GM18519 (cell line): Measurements from ENCODE around the gene EXOC4.

Experiments used
- ATAC-seq: cut with Tn5 transposase; IDR thresholded peaks from one replicate; pipeline ENCODE4 v1.9.1; 2021; ENCODE audit warnings: mild to moderate bottlenecking, moderate library complexity; ENCODE audit not compliant: unreplicated experiment, low FRiP score

Gene EXOC4

GRCh38 chr7:133518718-133519117, 265.8 kb downstream of the EXOC4 start:
- no peak for ATAC-seq

DNA sequence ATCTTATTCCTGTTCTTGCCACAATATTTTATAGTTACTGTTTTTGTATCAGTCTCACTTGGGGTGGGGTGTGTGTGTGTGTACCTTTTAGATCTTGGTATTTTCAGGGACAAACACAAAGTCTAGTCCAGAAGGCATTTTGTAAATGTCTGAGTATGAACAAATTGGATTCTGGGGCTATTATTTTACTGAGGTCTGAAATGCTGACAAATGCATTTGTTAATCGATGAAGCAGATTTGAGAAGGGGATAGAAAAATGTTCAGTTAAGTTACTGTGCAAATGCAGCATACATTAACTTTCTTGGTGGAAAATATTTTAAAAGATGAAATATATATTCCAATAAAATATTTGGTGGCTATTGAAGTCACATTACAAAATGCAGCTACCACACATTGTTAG, 267.4 kb downstream of the EXOC4 start:
- no peak for ATAC-seq

DNA sequence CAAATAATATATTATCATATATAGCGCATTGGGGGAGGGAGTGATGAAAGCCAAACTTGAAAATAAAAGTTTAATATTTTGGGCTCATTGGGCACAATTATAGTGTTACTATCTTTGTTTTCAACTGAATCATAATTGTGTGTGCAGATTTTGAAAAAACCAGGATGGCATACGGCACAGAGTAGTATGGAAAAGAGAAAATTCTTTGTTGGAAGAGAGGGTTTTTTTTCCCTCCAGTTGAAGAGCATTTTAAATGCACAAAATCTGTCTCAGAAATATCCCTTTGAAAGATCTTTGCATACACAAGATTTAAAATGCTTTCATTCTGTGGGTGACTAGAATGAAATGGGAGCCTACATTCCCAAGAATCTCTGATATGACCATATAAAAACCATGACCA, 269.6 kb downstream of the EXOC4 start:
- no peak for ATAC-seq

- ATAC-seq: no peak
Measured at GRCh38 chr7:133528796-133529195, 275.9 kb downstream of the EXOC4 start.

DNA sequence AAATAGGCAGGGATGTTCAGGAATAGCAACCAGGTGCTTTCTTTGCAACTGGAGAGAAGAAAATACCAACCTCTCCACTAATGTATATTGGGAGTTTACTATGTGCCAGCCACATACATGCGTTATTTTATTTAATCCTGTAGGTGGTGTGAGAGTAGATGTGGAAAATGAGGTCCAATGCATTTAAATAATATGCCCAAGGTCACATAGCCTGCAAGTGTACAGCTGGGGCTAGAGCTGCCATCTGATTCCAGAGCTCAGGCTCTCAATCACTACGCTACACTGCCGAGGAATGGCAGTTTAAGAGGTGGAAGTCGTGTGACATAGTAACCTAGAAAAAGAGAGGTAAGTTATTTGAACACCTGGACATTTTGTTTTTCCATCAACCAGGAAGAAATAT, 277.0 kb downstream of the EXOC4 start:
- no peak for ATAC-seq

DNA sequence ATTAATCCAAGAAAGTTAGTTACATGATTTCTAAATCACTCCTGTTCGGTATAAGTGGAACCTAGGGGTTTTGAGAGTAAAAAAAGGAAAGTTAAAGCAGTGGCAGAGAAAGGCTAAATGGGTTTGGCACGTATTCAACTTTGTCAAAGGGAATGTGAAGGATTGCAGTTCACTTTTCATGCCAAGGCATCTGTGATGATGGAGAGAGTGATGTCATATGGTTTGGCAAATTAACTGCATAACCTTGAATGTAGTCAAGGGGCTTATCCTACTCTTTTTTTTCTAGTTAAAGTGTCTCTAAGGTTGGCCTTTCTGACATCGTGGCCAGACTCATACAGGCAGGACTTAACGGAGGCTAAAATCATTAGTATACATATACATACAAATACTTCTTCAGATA, 277.8 kb downstream of the EXOC4 start:
- ATAC-seq: no peak

- no peak for ATAC-seq
Measured at GRCh38 chr7:133534816-133535215, 281.9 kb downstream of the EXOC4 start.

DNA sequence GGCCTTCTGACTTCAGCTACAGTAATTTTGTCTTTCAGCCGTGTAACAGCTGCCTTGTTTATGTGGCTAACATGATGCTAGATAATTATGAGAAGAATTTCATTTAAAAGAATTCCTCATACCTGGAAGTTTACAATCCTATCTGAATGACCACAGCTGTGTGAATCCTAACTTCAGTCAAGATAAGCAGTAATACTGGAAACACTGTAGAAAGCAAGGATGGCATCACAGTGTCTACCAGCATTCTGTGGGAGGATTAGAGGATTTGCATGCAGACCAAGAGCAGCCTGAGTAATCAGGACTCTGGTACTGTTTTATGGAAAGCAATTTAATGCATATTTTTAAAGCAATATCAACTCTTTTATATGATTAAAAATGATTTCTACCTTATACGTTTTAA, 282.4 kb downstream of the EXOC4 start:
- no peak for ATAC-seq

DNA sequence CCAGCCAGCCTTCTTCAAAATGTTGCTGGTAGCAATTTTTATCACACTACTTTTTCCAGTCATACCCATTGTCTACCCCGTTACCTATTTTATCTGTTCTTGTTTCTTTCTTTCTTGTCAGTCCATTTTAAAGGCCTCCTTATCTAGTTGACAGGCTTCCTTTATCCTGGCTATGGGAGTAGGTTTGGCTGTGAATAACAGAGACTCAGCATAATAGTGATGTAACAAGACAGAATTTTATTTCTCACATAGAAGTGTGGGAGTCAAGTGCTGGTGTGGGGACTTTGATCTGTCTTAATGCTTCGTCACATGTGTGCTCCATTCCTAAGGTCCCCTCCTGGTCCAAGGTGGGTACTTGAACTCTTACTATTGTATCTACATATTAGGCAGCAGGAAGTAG, 283.6 kb downstream of the EXOC4 start:
- ATAC-seq: no peak

DNA sequence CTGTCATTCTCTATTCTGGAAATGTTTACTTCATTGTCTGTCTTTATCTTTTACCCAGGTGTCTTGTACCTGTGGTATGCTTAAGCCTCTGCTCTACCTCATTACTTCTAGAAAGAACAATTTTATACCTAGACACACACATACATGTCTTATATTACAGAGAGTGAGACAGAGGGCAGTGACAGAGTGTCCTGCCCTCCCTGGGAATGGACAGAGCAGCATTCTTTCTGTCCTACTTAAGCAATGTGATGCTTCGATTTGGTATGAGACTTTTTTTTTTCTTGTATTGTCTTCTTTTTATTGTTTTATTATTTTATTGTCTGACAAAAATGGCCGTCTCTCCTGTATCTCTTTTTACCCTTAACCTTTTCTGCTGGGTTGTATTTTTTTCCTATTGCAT, 286.1 kb downstream of the EXOC4 start:
- ATAC-seq: no peak

DNA sequence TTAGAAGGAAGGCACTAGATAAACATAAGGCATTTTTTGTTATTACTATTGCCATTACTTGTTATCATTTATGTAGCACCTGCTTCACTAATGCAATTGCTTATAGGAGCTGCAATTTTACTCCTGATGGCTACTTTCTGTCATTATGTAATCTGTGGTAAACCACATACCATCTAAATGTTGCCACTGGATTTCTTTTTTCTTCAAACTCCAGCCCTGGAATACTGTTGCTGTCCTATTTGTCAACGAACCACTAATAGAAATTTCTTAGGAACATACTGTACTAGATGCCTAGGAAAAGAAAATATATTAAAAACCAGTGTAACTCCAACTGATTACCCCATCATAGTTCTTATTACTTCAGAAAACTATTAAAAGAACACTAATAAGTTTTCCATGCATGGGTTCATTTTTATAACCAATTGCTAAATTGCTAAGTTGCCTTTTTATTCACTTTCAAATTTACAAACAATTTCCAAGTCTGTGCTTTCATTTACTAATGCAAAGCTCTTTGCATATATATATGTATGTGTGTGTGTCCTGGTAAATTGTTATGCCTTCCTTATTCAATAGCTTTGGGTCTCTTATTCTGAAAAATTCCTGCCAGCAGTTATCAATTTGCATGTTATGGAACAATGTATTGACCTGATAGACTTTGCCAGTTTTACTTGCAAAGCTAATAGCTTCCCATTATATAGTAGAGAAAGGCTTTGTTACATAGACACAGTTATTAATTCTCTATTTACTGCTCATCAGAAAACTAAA, 287.4 kb downstream of the EXOC4 start:
- ATAC-seq: no peak

- no peak for ATAC-seq
Measured at GRCh38 chr7:133542209-133542780, 289.4 kb downstream of the EXOC4 start.

GRCh38 chr7:133543657-133544056, 290.8 kb downstream of the EXOC4 start:
- ATAC-seq: no peak

- ATAC-seq: no peak
Measured at GRCh38 chr7:133545618-133546017, 292.7 kb downstream of the EXOC4 start.

DNA sequence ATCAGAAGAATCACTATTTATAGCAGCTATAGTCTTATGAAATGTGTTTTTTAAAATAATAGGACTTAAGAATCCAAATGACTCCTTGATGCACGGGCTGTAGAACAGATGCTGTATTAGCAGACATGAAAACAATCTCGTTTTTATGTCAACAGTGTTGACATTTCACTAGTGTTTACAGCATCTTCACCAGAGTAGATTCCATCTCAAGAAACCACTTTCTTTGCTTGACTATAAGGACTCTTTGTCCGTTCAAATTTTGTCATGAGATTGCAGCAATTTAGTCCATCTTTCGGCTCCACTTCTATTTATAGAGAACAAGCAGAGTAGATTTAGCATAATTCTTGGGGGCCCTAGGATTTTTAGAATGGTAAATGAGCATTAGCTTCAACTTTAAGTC, 295.1 kb downstream of the EXOC4 start:
- ATAC-seq: no peak

GRCh38 chr7:133549633-133550032, 296.8 kb downstream of the EXOC4 start:
- ATAC-seq: no peak

- ATAC-seq: no peak
Measured at GRCh38 chr7:133550145-133550544, 297.3 kb downstream of the EXOC4 start.

DNA sequence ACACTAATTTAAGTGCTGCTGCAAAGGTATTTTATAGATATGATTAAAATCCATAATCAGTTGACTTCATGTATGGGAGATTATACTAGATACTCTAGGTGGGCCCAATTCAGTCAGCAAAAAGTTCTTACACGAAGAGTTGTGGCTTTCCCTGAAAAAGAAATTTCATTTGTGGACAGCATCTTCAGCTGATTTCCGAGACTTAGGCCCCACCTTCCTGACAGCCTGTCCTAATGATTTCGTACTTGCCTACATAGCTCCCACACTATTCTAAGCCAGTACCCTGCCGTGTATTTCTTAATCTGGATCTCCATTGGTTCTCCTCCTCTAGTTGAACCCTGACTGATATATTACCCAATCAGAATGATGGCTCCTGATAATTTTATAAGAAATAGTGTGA, 297.9 kb downstream of the EXOC4 start:
- no peak for ATAC-seq

DNA sequence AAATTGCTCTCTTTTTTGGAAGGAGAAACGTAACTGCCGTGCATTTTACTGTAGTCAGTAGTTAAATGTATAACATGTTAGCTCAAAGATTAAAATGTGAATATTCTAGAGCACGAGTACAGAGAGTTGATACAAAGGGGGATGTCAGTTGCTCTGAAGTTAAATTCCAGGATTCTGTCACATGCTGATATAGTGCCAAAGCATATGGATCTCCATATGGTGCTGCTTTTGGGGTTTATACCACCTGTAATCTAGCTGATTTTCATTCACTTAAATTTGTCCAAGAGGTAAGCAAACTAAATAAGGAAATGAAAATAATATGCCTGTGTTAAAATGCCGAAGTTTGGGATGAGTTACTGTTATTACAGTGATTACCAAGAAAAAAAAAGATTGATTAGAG, 298.6 kb downstream of the EXOC4 start:
- ATAC-seq: no peak

GRCh38 chr7:133552079-133552478, 299.2 kb downstream of the EXOC4 start:
- no peak for ATAC-seq

- ATAC-seq: no peak
Measured at GRCh38 chr7:133554330-133554729, 301.5 kb downstream of the EXOC4 start.

GRCh38 chr7:133556048-133556447, 303.2 kb downstream of the EXOC4 start:
- no peak for ATAC-seq
